Trophoblast cell (in vitro differentiated cells and primary cell): ENCODE results near the gene UNC13D.

Experiments used
- DNase-seq, 2 donors: peaks; one replicate each; pipeline ENCODE4 v3.0.0-alpha.2; 2016
- H2AFZ ChIP-seq: 2 replicates; pipeline ENCODE4 v1.6.1; 2013; ENCODE audit warnings: low read length, moderate library complexity, mild to moderate bottlenecking; ENCODE audit not compliant: insufficient read depth, poor library complexity
- H2AK5ac ChIP-seq: 2 replicates; pipeline ENCODE4 v1.6.1; 2013; ENCODE audit warnings: mild to moderate bottlenecking, low read length
- H2BK120ac ChIP-seq: 2 replicates; pipeline ENCODE4 v1.6.1; 2013; ENCODE audit warnings: low read length, mild to moderate bottlenecking, moderate library complexity; ENCODE audit not compliant: insufficient read depth, poor library complexity
- H2BK12ac ChIP-seq: 2 replicates; pipeline ENCODE4 v1.6.1; 2013; ENCODE audit warnings: mild to moderate bottlenecking, low read length, moderate library complexity
- H2BK5ac ChIP-seq: 2 replicates; pipeline ENCODE4 v1.6.1; 2013; ENCODE audit warnings: low read length, low read depth, moderate library complexity, mild to moderate bottlenecking; ENCODE audit not compliant: poor library complexity
- H3K14ac ChIP-seq: 2 replicates; pipeline ENCODE4 v1.6.1; 2013; ENCODE audit warnings: mild to moderate bottlenecking, low read length
- H3K18ac ChIP-seq: 2 replicates; pipeline ENCODE4 v1.6.1; 2013; ENCODE audit warnings: mild to moderate bottlenecking, low read length
- H3K23ac ChIP-seq: 2 replicates; pipeline ENCODE4 v1.6.1; 2013; ENCODE audit warnings: low read length
- H3K27ac ChIP-seq: 2 replicates; pipeline ENCODE4 v1.5.1; 2013; ENCODE audit warnings: low read depth, mild to moderate bottlenecking, inconsistent platforms, low read length, moderate library complexity
- H3K27me3 ChIP-seq: 2 replicates; pipeline ENCODE4 v1.6.1; 2013; ENCODE audit warnings: inconsistent platforms, mild to moderate bottlenecking, low read length, moderate library complexity; ENCODE audit not compliant: insufficient read depth
- H3K36me3 ChIP-seq, 2 experiments: 1 replicate in 1 of 2; 2 replicates in 1 of 2; pipeline ENCODE4 v1.6.1; 2013; ENCODE audit warnings: low read length in 2 of 2, mild to moderate bottlenecking in 2 of 2, moderate library complexity in 1 of 2; ENCODE audit not compliant: insufficient read depth in 2 of 2, control insufficient read depth in 1 of 2
- H3K4ac ChIP-seq: 2 replicates; pipeline ENCODE4 v1.6.1; 2013; ENCODE audit warnings: low read depth, mild to moderate bottlenecking, low read length, moderate library complexity
- H3K4me1 ChIP-seq, 2 experiments: 1 replicate in 1 of 2; 2 replicates in 1 of 2; pipeline ENCODE4 v1.6.1; 2013; ENCODE audit warnings: low read length in 2 of 2, mild to moderate bottlenecking in 2 of 2, moderate library complexity in 1 of 2; ENCODE audit not compliant: insufficient read depth in 2 of 2, control insufficient read depth in 1 of 2
- H3K4me2 ChIP-seq: 2 replicates; pipeline ENCODE4 v1.6.1; 2013; ENCODE audit warnings: inconsistent platforms, mild to moderate bottlenecking, low read length, moderate library complexity
- H3K4me3 ChIP-seq: 2 replicates; pipeline ENCODE4 v1.5.1; 2013; ENCODE audit warnings: mild to moderate bottlenecking, low read depth, low read length, inconsistent platforms
- H3K79me1 ChIP-seq: one replicate; pipeline ENCODE4 v1.6.1; 2013; ENCODE audit warnings: low read length
- H3K79me2 ChIP-seq: 2 replicates; pipeline ENCODE4 v1.6.1; 2013; ENCODE audit warnings: low read length, mild to moderate bottlenecking; ENCODE audit not compliant: control insufficient read depth, insufficient read depth, poor library complexity
- H3K9ac ChIP-seq: 2 replicates; pipeline ENCODE4 v1.6.1; 2013; ENCODE audit warnings: mild to moderate bottlenecking, low read length
- H3K9me3 ChIP-seq: 2 replicates; pipeline ENCODE4 v1.6.1; 2013; ENCODE audit warnings: low read depth, mild to moderate bottlenecking, control low read depth, inconsistent platforms, low read length; ENCODE audit not compliant: insufficient read depth
- H4K12ac ChIP-seq: 2 replicates; pipeline ENCODE4 v1.6.1; 2013; ENCODE audit warnings: low read depth, mild to moderate bottlenecking, low read length, moderate library complexity
- H4K8ac ChIP-seq: 2 replicates; pipeline ENCODE4 v1.6.1; 2013; ENCODE audit warnings: low read depth, mild to moderate bottlenecking, low read length, moderate library complexity
- H4K91ac ChIP-seq: one replicate; pipeline ENCODE4 v1.6.1; 2013; ENCODE audit warnings: low read depth, mild to moderate bottlenecking, low read length, moderate library complexity
- WGBS: extraction: QIAGEN DNeasy Blood & Tissue Kit; methylation state at CpG from one replicate; pipeline ENCODE4 v1.1.7; 2013; ENCODE audit warnings: missing lambda C conversion rate; ENCODE audit not compliant: insufficient read length, insufficient coverage; ENCODE audit errors: extremely low coverage; 5-methylcytosine and 5-hydroxymethylcytosine counted together

UNC13D gene

DNA sequence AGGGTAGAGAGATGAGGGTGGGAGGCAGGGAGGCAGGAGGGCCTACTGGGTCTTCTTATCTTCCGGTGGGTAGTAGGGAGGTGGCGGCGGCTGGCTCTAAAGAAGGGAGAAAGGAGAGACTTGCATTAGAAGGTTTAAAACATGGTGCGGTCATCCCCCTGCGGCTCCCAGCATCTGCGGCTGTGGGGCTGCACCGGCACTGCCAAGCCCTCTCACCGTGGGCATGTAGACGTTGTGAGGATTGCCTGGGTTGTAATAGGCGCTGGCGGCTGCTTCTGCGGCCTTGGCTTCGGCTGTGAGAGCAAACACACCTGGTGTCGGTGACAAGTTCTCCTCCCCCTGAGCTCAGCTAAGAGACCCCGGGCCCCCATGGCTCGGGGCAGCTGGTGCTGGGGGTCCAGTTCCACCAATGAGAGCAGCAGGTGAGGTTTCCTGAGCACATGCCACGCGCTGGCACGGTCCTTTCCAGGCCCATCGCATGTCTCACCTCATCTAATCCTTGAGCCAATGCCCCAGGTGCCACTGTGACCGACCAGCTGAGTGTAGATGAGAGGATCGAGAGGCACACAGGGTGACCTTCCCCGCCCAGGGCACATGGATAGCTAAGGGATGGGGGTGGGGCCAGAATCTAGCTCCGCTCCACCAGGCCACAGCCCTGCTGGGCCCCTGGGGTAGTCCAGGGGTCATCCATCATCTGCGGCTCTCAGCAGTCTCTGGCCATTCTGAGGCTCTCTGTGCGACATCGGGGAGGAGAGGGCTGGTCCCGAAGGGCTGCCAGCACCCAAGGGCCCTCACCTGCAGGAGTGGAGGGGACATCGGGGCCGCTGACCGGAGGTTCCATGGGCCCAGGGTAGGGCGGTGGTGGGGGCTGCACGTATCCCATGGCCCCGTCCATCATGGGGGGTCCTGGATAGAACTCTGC, 2.7 kb upstream of the UNC13D start:
- no CpG with 5 or more reads among the region's 34 CpGs for WGBS

DNA sequence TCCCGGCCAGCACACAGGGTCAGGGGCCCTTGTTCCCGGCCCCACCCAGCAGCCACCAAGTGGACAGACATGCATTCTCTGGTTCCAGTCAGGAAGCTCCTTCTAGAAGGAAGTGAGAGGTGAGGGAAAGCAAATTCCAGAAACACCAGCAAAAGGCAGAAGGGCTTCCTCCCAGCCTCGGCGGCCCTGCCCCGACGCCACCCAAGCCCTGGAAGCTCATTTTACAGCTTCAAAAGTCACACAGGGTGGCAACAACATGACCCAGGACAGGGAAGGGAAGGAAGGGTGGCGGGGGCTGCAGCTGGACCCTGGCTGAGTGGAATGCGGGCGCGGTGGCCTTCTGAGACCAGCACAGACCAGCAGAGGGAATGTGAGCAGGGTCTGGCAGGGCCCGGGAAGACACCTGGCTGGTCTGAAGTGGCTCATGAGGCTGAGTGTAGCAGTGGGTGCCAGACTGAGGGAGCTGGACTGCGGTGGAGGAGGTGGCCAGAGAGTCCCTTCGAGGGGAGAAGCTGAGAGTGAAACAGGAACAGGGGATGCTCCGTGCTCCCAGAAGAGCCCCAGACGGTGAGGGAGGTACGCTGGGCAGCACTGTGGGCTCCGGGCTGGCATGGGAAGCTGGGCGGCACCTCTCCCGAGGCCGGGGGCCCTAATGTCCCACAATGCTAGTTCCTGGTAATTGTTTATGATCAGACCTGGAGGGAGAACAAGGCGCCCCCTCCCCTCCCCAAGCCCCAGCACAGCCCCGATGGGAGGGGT, 1.9 kb upstream of the UNC13D start:
- peak overlapping the region; percentile 47 for H2BK120ac ChIP-seq
- peak overlapping the region; percentile 36 for H4K12ac ChIP-seq
- no peak overlapping the region for H3K23ac ChIP-seq
- H4K8ac ChIP-seq, result peak overlapping the region; percentile 74
- peaks cover 46 to 48% of the 10 kb centered on the region in 2 experiments for H3K36me3 ChIP-seq
- H2BK5ac ChIP-seq, result peak overlapping the region; percentile 71
- H3K9me3 ChIP-seq, result peaks cover 2% of the 10 kb centered on the region
- H2AFZ ChIP-seq, result peak overlapping the region; percentile 42
- H2BK12ac ChIP-seq, result peak overlapping the region; percentile 25
- H3K4me2 ChIP-seq, result no peak overlapping the region
- H3K18ac ChIP-seq, result peak overlapping the region; percentile 58
- H3K79me2 ChIP-seq, result no peaks in the 10 kb centered on the region
- no peaks in the 10 kb centered on the region for H3K27me3 ChIP-seq
- H3K14ac ChIP-seq, result peak overlapping the region; percentile 59
- peak overlapping the region; percentile 26 for H3K4ac ChIP-seq
- peaks cover 17 to 24% of the 10 kb centered on the region in 2 experiments for H3K4me1 ChIP-seq
- peak overlapping the region; percentile 53 for H4K91ac ChIP-seq
- peak overlapping the region; percentile 32 for H2AK5ac ChIP-seq
- peaks cover 14% of the 10 kb centered on the region for H3K79me1 ChIP-seq
- H3K4me3 ChIP-seq, result no peak overlapping the region
- H3K9ac ChIP-seq, result no peak overlapping the region
- peak overlapping the region; percentile 77 for H3K27ac ChIP-seq
- WGBS, result no CpG with 5 or more reads among the region's 22 CpGs
- DNase-seq, result peak; percentile 74 to 81

More for the DNA sequence above, 2.7 kb upstream of the UNC13D start:
- Histone ChIP-seq H2AFZ (no peak overlapping the region), H3K14ac (no peak overlapping the region), H3K4ac (no peak overlapping the region), H2BK5ac (no peak overlapping the region), H2BK120ac (no peak overlapping the region), H2BK12ac (no peak overlapping the region), H3K36me3 (peaks cover 52 to 54% of the 10 kb centered on the region in 2 experiments), H4K8ac (no peak overlapping the region), H3K4me1 (peaks cover 17 to 24% of the 10 kb centered on the region in 2 experiments), H3K9ac (no peak overlapping the region), H3K27ac (peak overlapping the region; percentile 1), H3K79me1 (peaks cover 14% of the 10 kb centered on the region), H2AK5ac (no peak overlapping the region), H3K4me3 (no peak overlapping the region), H4K91ac (no peak overlapping the region), H3K9me3 (peaks cover 2% of the 10 kb centered on the region), H3K23ac (no peak overlapping the region), H4K12ac (no peak overlapping the region), H3K27me3 (no peaks in the 10 kb centered on the region), H3K79me2 (no peaks in the 10 kb centered on the region), H3K4me2 (no peak overlapping the region), H3K18ac (no peak overlapping the region)
- DNase-seq, result no peak

DNA sequence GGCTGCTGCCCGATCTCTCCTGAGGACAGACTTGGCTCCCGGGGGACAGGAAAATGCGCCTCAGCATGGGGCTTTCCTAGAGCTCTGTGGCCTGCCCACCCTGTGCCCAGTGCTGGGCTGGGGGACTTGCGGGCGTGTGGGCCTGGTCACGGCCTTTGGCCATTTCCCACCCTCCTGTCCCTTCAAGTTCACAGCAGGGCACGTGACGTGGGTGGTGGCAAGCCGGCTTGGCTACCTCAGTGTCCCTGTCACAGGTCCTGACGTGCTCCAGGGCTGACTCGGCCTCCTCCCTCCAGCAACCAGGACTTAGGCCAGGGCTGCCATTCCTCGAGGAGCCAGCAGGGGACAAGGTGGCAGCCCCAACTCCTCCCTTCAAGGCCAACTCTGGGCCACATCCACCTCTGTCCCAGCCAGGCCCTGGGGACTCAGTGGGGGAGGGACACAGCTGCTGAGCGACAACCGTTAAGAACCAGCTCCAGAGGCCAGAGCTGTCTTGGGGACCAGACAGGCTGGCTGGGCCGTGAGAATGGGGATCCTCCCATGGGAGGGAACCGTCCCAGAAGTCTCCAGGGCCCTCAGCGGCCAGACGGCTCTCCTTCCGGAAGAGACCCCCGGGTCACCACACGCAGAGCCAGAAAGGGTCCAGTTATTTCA, 981 bp upstream of the UNC13D start:
- Histone ChIP-seq H3K79me1 (peaks cover 14% of the 10 kb centered on the region), H3K4ac (peak overlapping the region; percentile 25), H3K4me3 (no peak overlapping the region), H3K14ac (peak overlapping the region; percentile 72), H3K9ac (no peak overlapping the region), H3K4me2 (peak overlapping the region; percentile 0), H3K27ac (peak overlapping the region; percentile 25), H4K91ac (peak overlapping the region; percentile 93), H3K27me3 (no peaks in the 10 kb centered on the region), H3K18ac (peak overlapping the region; percentile 48), H4K8ac (peak overlapping the region; percentile 67), H2BK5ac (peak overlapping the region; percentile 13), H2AFZ (peak overlapping the region; percentile 1), H2AK5ac (peak overlapping the region; percentile 70), H3K9me3 (peaks cover 2% of the 10 kb centered on the region), H3K79me2 (no peaks in the 10 kb centered on the region), H3K23ac (no peak overlapping the region), H2BK120ac (peak overlapping the region; percentile 82), H3K4me1 (peaks cover 17 to 24% of the 10 kb centered on the region in 2 experiments), H3K36me3 (peaks cover 39 to 40% of the 10 kb centered on the region in 2 experiments), H4K12ac (peak overlapping the region; percentile 37), H2BK12ac (peak overlapping the region; percentile 53)
- DNase-seq, result peak; percentile 98
- no CpG with 5 or more reads among the region's 21 CpGs for WGBS

DNA sequence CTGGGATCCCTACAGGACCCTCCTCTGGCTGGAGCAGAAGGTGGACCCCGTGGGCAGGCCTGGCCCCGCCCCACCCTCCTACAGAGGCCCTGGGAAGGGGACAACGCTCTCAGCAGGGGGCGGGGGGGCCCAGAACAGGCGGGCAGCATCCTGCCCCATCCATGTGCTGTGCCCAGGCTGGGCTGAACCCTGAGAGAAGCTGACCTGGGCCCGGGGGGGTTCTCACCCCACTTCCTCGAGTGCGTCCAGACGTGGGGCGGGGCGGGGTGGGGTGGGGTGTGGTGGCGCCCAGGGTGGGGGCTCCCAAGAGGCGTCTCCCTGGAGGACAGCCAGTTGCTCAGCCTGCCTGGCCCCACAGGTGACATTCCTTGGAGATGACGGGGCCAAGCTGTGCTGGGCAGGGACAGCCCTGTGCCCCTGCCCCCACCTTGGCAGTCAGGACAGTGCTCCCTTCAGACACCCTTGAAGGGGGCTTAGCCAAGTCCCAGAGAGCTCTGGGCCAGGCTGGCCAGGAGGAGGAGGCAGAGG, 390 bp upstream of the UNC13D start:
- Histone ChIP-seq H3K4ac (peak overlapping the region; percentile 25), H3K18ac (no peak overlapping the region), H3K23ac (no peak overlapping the region), H3K9ac (no peak overlapping the region), H3K79me2 (no peaks in the 10 kb centered on the region), H3K14ac (peak overlapping the region; percentile 72), H3K27ac (peak overlapping the region; percentile 25), H2BK5ac (peak overlapping the region; percentile 16), H3K4me1 (peaks cover 17 to 24% of the 10 kb centered on the region in 2 experiments), H4K8ac (peak overlapping the region; percentile 67), H3K4me2 (peak overlapping the region; percentile 0), H2BK12ac (no peak overlapping the region), H3K9me3 (peaks cover 2% of the 10 kb centered on the region), H3K36me3 (peaks cover 35 to 36% of the 10 kb centered on the region in 2 experiments), H3K4me3 (no peak overlapping the region), H2BK120ac (peak overlapping the region; percentile 82), H4K91ac (peak overlapping the region; percentile 93), H2AK5ac (peak overlapping the region; percentile 63), H3K27me3 (no peaks in the 10 kb centered on the region), H3K79me1 (peaks cover 14% of the 10 kb centered on the region), H2AFZ (no peak overlapping the region), H4K12ac (no peak overlapping the region)
- peak; percentile 91 to 92 for DNase-seq
- WGBS, result no CpG with 5 or more reads among the region's 14 CpGs
